GM10248 (cell line): ENCODE results near the gene TCF7L2.
A peak's percentile ranks its signal among the peaks of the same experiment; 100 is the strongest.

Experiments used
- CTCF ChIA-PET: fragments of 300-600 bp; sonication (Branson Sonifier 250); formaldehyde crosslinking; extraction: SDS; loops from one replicate; lab custom pipeline; 2021; ENCODE audit warnings: antibody characterized with exemption; lab: Yijun Ruan, JAX
- POLR2A ChIA-PET: fragments of 350-650 bp; sonication (Branson Sonifier 250); formaldehyde crosslinking; extraction: SDS; loops from one replicate; lab custom pipeline; 2020; ENCODE audit warnings: antibody characterized with exemption; lab: Yijun Ruan, JAX
- DNase-seq: peaks from one replicate; pipeline ENCODE4 v3.0.0; 2012; ENCODE audit errors: extremely low spot score
- TF ChIP-seq, protein P1 (sequence below): IDR thresholded peaks from 2 replicates; pipeline ENCODE4 v1.5.1; 2012; ENCODE audit warnings: mild to moderate bottlenecking, low read depth; ENCODE audit errors: extremely low read depth, missing control alignments, control extremely low read depth

The TCF7L2 gene

DNA sequence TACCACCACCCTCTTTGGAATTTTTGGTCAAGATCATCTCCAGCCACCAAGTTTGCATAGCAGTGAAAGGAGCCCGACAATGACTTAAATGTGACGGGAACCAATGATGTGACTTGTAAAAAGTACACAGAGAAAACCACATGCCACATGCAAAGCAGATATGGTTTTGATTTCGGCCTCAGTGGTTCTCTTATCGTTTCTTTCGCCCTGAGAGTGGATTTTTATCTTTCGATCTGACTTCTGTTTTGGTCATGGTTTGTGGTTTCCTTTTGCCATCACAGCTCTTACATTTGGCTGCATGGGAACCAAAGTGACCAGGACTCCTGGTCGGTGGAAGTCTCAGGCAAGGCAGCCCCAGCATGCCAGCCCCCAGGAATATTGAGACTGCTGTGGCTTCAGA is 31.5 kb downstream of the TCF7L2 start:
- DNase-seq, result peak; percentile 66
- CTCF ChIA-PET, result no interaction called here

DNA sequence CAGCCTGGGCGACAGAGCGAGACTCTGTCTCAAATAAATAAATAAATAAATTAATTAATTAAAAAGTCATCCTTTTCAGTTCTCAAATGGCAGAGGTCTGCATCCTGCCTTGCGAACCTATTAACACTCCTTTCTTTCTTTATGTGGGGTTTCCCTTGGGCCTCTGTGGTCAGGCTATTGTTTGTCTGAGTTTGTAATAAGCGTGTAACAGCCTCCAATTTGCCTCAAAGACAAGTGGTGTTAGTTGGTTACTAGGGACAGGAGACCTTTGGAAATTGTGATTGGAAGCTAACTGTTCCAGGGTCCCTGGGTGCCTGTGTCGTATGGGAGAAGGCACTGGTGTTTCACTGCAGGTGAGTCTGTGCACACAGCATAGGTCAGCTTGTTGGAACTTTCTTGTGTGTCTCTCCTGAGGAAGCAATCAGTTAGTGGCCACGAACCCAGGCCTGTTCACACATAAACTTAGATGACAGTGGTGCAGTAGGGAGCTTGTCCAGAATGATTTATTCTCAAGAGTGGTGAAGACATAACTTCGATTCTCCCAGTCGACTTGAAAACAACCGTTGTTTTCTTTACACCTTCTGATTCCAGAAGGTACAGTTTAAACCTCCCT is 33.5 kb downstream of the TCF7L2 start:
- DNase-seq, result no peak
- TF ChIP-seq, protein P1, sequence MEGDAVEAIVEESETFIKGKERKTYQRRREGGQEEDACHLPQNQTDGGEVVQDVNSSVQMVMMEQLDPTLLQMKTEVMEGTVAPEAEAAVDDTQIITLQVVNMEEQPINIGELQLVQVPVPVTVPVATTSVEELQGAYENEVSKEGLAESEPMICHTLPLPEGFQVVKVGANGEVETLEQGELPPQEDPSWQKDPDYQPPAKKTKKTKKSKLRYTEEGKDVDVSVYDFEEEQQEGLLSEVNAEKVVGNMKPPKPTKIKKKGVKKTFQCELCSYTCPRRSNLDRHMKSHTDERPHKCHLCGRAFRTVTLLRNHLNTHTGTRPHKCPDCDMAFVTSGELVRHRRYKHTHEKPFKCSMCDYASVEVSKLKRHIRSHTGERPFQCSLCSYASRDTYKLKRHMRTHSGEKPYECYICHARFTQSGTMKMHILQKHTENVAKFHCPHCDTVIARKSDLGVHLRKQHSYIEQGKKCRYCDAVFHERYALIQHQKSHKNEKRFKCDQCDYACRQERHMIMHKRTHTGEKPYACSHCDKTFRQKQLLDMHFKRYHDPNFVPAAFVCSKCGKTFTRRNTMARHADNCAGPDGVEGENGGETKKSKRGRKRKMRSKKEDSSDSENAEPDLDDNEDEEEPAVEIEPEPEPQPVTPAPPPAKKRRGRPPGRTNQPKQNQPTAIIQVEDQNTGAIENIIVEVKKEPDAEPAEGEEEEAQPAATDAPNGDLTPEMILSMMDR, result no peak
- CTCF ChIA-PET, result no interaction called here
- POLR2A ChIA-PET, result no interaction called here

More for the DNA sequence above, 31.5 kb downstream of the TCF7L2 start:
- TF ChIP-seq, protein P1, result no peak
- POLR2A ChIA-PET, result no interaction called here

DNA sequence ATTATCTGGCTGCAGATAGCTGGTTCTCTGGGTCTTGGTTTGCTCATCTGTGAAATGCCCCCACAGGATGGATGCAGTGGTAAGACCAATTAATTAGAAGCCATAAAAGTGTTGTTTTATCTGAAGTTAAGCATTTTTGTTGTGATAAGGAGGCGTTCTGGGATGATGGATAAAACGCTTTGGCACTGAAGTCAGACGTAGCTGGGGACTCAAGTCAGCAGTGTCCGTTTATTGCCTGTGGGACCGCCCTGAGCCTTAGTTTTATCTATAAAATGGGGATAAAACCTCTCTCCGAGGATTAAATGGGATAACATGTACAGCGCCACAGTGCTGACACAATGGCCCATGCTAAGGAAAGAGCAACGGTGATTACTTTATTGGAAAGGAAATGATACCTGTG is 34.7 kb downstream of the TCF7L2 start:
- DNase-seq, result no peak
- ChIA-PET POLR2A (interaction anchor here (0.6 kb wide), 1 partner anchor 88 kb away, joined by 5 read pairs; no protein-coding TSS in a partner anchor), CTCF (no interaction called here)
- TF ChIP-seq, protein P1, result no peak

DNA sequence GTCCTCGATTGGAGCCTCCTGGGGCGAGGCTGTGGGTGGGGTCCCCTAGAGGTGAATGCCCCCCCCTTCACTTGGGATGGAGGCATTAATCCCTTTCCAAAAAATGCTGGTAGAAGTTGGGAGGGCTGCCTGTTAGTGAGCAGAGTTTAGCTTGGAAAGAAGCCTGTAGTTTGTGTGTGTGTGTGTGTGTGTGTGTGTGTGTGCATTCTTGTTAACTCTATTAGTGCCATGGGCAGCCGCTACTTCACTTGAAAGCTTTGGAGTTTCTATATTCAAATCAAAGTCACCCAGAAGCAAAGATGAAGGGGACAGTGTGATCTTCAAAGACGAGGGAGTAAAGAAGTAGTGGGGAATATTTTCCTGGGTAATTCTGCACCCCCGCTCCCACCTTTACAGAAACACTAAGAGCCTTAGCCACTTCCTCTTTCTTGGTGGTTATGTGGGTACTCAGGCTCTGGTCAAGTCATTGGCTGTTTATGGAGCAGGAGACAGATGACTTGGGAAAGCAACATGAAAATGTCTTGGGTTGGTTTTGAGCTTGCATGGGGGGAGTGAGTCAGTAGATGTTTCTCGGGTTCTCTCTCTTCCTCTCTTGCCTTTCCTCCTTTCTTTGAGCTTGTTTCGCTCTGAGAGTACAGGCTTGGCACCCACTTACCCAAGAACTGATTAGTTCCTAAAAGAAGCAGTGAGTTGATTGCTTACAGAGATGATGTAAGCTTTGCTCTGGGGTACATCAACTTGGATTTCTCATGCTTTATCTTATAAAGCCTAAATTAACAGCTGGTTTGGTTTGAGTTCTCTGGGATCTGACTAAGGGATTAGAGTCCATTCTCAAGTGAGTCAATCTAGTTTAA is 35.9 kb downstream of the TCF7L2 start:
- POLR2A ChIA-PET, result no interaction called here

DNA sequence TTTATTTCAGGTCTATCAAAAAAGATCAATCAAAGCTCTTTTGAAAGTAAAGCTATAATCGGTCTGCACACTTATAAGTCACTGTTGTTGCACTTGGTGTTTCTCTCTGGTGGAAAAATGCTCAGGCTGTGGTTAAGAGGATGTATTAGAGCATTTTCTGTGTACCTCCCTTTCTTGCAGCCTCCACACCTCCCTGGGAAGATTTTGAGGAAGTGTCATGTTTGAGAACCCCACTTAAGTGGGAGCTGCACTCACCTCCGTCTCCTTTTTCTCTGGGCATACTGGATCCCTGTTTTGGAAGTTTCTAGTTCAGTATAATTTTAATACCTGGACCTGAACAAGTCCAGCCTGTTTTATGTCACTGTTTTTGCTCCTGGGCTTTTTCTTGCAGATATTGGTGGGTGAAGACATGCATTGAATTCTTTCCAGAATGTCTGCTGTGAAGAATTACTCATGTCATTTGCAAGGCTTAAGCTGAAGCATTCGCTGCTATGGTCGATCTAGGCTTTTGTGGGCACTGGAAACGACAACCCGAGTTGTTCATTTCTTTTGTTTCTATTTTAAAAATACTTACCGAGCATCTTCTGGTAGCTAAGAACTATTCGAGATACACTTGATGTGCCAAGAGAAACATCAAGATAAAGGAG is 36.6 kb downstream of the TCF7L2 start:
- DNase-seq, result no peak
- ChIA-PET POLR2A (no interaction called here), CTCF (no interaction called here)
- TF ChIP-seq, protein P1, result no peak

More for the DNA sequence above, 35.9 kb downstream of the TCF7L2 start:
- DNase-seq, result no peak
- TF ChIP-seq, protein P1, result no peak
- CTCF ChIA-PET, result no interaction called here

DNA sequence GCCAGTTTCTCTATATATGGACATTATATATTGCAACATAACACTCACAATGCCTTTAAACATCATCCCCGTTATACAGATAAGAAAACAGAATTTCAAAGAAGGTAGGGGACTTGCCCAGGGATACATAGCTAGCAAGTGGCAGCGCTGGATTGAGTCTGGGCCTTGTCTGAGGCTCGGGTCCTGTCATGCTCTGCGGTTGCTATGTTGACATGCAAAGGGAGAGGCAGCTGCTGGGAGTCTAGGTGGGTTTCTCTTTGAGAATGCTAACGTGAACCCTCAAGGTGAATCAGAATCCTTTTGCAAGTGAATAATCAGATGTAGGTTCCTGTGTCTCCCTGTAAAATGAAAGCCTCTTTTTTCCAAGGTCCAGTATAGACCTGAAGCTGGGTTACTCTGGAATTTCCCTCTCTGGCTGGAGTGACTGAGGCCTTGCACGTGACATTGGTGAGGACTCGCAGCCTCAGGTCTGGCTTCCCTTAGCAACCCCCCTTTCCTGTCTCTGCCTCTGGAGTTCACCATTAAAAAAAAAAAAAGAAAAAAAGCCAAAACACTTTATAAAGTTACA is 38.9 kb downstream of the TCF7L2 start:
- no peak for DNase-seq
- ChIA-PET CTCF (interaction anchor here (0.9 kb wide), 1 partner anchor 11 kb away, joined by 3 read pairs; no protein-coding TSS in a partner anchor), POLR2A (no interaction called here)
- TF ChIP-seq, protein P1, result no peak
